HepG2 (cell line): ENCODE measurements around the gene BCL7A. TPM values are rescaled to one million over a fixed set of nuclear protein-coding genes. Genes with fewer than 3 reads are reported as not detected.

Experiments
- AGO1 ChIP-seq: fragments of 200-400 bp; formaldehyde crosslinking; IDR thresholded peaks from 2 replicates; pipeline ENCODE4 v1.6.1; 2017; ENCODE audit warnings: mild to moderate bottlenecking, low read depth, low read length, moderate library complexity; ENCODE audit not compliant: poor library complexity, severe bottlenecking
- ATF1 ChIP-seq: IDR thresholded peaks from 2 replicates; pipeline ENCODE4 v1.6.1; 2016; ENCODE audit warnings: mild to moderate bottlenecking, control low read depth
- CCAR2 ChIP-seq: fragments of 200-400 bp; formaldehyde crosslinking; optimal IDR thresholded peaks from 2 replicates; pipeline ENCODE3; 2018; ENCODE audit warnings: low read depth, mild to moderate bottlenecking, low read length, moderate library complexity
- DDIT3 ChIP-seq: sonication (generic); formaldehyde crosslinking; IDR thresholded peaks from 2 replicates; pipeline ENCODE4 v1.4.0; 2020; ENCODE audit warnings: mild to moderate bottlenecking, missing genetic modification reagents
- FOSL2 ChIP-seq: sonication (generic); formaldehyde crosslinking; IDR thresholded peaks from 2 replicates; pipeline ENCODE4 v1.4.0; 2020; ENCODE audit warnings: missing genetic modification reagents
- HDAC2 ChIP-seq: sonication (generic); formaldehyde crosslinking; IDR thresholded peaks from 2 replicates; pipeline ENCODE4 v1.4.0; 2020; ENCODE audit warnings: missing genetic modification reagents
- HDAC6 ChIP-seq: fragments of 200-600 bp; sonication (generic); IDR thresholded peaks from 2 replicates; pipeline ENCODE4 v1.7.0; 2017; ENCODE audit warnings: mild to moderate bottlenecking, antibody characterized with exemption, low read length, low read depth
- HNF4G ChIP-seq, 2 experiments: sonication (generic) in 1 of 2; formaldehyde crosslinking in 1 of 2; IDR thresholded peaks; 2 replicates each; pipeline versions ENCODE4 v1.4.0 to v1.6.1; 2011 to 2020; ENCODE audit warnings: borderline replicate concordance in 2 of 2, low read depth in 2 of 2, mild to moderate bottlenecking in 2 of 2, low read length in 1 of 2, missing genetic modification reagents in 1 of 2, moderate library complexity in 1 of 2
- IKZF4 ChIP-seq: sonication (generic); formaldehyde crosslinking; IDR thresholded peaks from 2 replicates; pipeline ENCODE4 v1.5.1; 2020; ENCODE audit warnings: borderline replicate concordance, mild to moderate bottlenecking, low read depth, missing genetic modification reagents; ENCODE audit errors: not compliant biosample characterization
- KDM5A ChIP-seq: fragments of 200-600 bp; sonication (generic); IDR thresholded peaks from 2 replicates; pipeline ENCODE4 v1.7.0; 2018; ENCODE audit warnings: antibody characterized with exemption, mild to moderate bottlenecking, low read length, borderline replicate concordance
- KLF13 ChIP-seq: sonication (generic); formaldehyde crosslinking; IDR thresholded peaks from 2 replicates; pipeline ENCODE4 v1.4.0; 2020; ENCODE audit warnings: mild to moderate bottlenecking, missing genetic modification reagents
- KLF15 ChIP-seq: sonication (generic); formaldehyde crosslinking; IDR thresholded peaks from 2 replicates; pipeline ENCODE4 v1.8.1; 2023; ENCODE audit warnings: borderline replicate concordance, mild to moderate bottlenecking, inconsistent platforms, missing genetic modification reagents, mixed read lengths
- MED1 ChIP-seq: sonication (generic); formaldehyde crosslinking; IDR thresholded peaks from 2 replicates; pipeline ENCODE4 v1.4.0; 2020; ENCODE audit warnings: missing genetic modification reagents
- NFATC3 ChIP-seq: sonication (generic); formaldehyde crosslinking; IDR thresholded peaks from 2 replicates; pipeline ENCODE4 v1.5.1; 2020; ENCODE audit warnings: mild to moderate bottlenecking, missing genetic modification reagents
- POLR2AphosphoS5 ChIP-seq: IDR thresholded peaks from 2 replicates; pipeline ENCODE4 v1.6.1; 2012; ENCODE audit warnings: low read depth, low read length
- SKI ChIP-seq: fragments of 450-650 bp; IDR thresholded peaks from one replicate; pipeline ENCODE4 v1.6.1; 2018; ENCODE audit warnings: mild to moderate bottlenecking; ENCODE audit not compliant: partially characterized antibody
- SMAD9 ChIP-seq: sonication (generic); formaldehyde crosslinking; IDR thresholded peaks from 2 replicates; pipeline ENCODE4 v1.5.1; 2020; ENCODE audit warnings: mild to moderate bottlenecking, missing genetic modification reagents
- SMARCC2 ChIP-seq: fragments of 450-650 bp; IDR thresholded peaks from 2 replicates; pipeline ENCODE4 v1.6.1; 2017; ENCODE audit warnings: antibody characterized with exemption, mild to moderate bottlenecking
- TCF12 ChIP-seq, 2 experiments: fragments of 450-650 bp in 1 of 2; sonication (generic) in 1 of 2; formaldehyde crosslinking in 1 of 2; IDR thresholded peaks; 2 replicates each; pipeline versions ENCODE4 v1.6.1 to v1.8.0; 2017 to 2022; ENCODE audit warnings: antibody characterized with exemption in 1 of 2, mild to moderate bottlenecking in 1 of 2, missing genetic modification reagents in 1 of 2, moderate library complexity in 1 of 2
- ZFP36 ChIP-seq: fragments of 150-350 bp; IDR thresholded peaks from 2 replicates; pipeline ENCODE4 v1.6.1; 2018; ENCODE audit warnings: borderline replicate concordance, low read length, low read depth; ENCODE audit not compliant: partially characterized antibody
- ZNF329 ChIP-seq: sonication (generic); formaldehyde crosslinking; IDR thresholded peaks from 2 replicates; pipeline ENCODE4 v1.9.0; 2021; ENCODE audit warnings: low read depth, mild to moderate bottlenecking, missing genetic modification reagents
- ZNF335 ChIP-seq: sonication (generic); formaldehyde crosslinking; IDR thresholded peaks from 2 replicates; pipeline ENCODE4 v1.4.0; 2020; ENCODE audit warnings: missing genetic modification reagents
- ZNF431 ChIP-seq: sonication (generic); formaldehyde crosslinking; IDR thresholded peaks from 2 replicates; pipeline ENCODE4 v1.9.0; 2022; ENCODE audit warnings: missing genetic modification reagents, low read depth, mild to moderate bottlenecking, borderline replicate concordance
- ZNF572 ChIP-seq: sonication (generic); formaldehyde crosslinking; IDR thresholded peaks from 2 replicates; pipeline ENCODE4 v1.5.1; 2020; ENCODE audit warnings: mild to moderate bottlenecking, missing genetic modification reagents
- polyA plus RNA-seq, 8 experiments: library from polyadenylated mRNA; depleted of rRNA in 3 of 8; stranded (reverse) in 7 of 8; unstranded in 1 of 8; fragments of >200 nt; fragmentation: Illumina TruSeq in 4 of 8; extraction: Trizol in 4 of 8; gene quantifications; 2 replicates each; pipeline versions ENCODE4 v1.2.1 to v1.2.3, GENCODE V29; 2011 to 2016; ENCODE audit warnings: low read depth in 4 of 8, missing spikeins in 1 of 8, mixed read lengths in 1 of 8; ENCODE audit not compliant: insufficient read depth in 1 of 8
- total RNA-seq, 5 experiments: library from RNA; depleted of rRNA; stranded (reverse); fragments of >200 nt; fragmentation: Illumina TruSeq; extraction: Trizol; gene quantifications; 2 replicates each; pipeline ENCODE4 v1.2.3, GENCODE V29; 2016; ENCODE audit warnings: low read depth in 1 of 5
- TF ChIP-seq, protein P1 (sequence below): sonication (generic); formaldehyde crosslinking; IDR thresholded peaks from 2 replicates; pipeline ENCODE4 v1.4.0; 2020; ENCODE audit warnings: missing genetic modification reagents, mild to moderate bottlenecking, borderline replicate concordance

Gene BCL7A
- total and polyA plus RNA-seq, 2 of the 13 experiments (the other 11 are each of a cell fraction or from before 2014, with no cell fraction given) = 4.1 to 6.2 TPM

- TF ChIP-seq KDM5A = no peak
- TF ChIP-seq ZNF431 (CRISPR knock-in tag) = no peak
- no peak; the same call in 1 of the 2 replicates for TF ChIP-seq HNF4G (IDR thresholded peaks at IDR 0.05; ENCODE audit: borderline replicate concordance, low read depth, low read length)
- TF ChIP-seq HNF4G (CRISPR knock-in tag; IDR thresholded peaks at IDR 0.05; ENCODE audit: borderline replicate concordance, low read depth) = no peak
- TF ChIP-seq ZNF335 (CRISPR knock-in tag) = no peak
- TF ChIP-seq SMAD9 (CRISPR knock-in tag) = no peak; the same call in 1 of the 2 replicates
- TF ChIP-seq AGO1 = no peak
- TF ChIP-seq ZFP36 = no peak
- no peak for TF ChIP-seq DDIT3 (CRISPR knock-in tag)
- no peak for TF ChIP-seq TCF12 (IDR thresholded peaks at IDR 0.05)
- TF ChIP-seq TCF12 (CRISPR knock-in tag; IDR thresholded peaks at IDR 0.05) = peak; percentile 78; the same call in 1 of the 2 replicates
- TF ChIP-seq FOSL2 (CRISPR knock-in tag) = no peak
- no peak for TF ChIP-seq KLF13
- TF ChIP-seq ZNF572 (CRISPR knock-in tag) = 0 out of 2 replicates have a peak, but pooled peaks have one; percentile 67
- TF ChIP-seq MED1 (CRISPR knock-in tag) = no peak
- no peak for TF ChIP-seq SMARCC2
- no peak for TF ChIP-seq NFATC3 (CRISPR knock-in tag)
- no peak for TF ChIP-seq HDAC6
- no peak for TF ChIP-seq KLF15 (CRISPR knock-in tag)
- TF ChIP-seq IKZF4 = no peak
- TF ChIP-seq ATF1 (CRISPR knock-in tag) = 0 out of 2 replicates have a peak, but pooled peaks have one; percentile 38
- TF ChIP-seq, protein P1, sequence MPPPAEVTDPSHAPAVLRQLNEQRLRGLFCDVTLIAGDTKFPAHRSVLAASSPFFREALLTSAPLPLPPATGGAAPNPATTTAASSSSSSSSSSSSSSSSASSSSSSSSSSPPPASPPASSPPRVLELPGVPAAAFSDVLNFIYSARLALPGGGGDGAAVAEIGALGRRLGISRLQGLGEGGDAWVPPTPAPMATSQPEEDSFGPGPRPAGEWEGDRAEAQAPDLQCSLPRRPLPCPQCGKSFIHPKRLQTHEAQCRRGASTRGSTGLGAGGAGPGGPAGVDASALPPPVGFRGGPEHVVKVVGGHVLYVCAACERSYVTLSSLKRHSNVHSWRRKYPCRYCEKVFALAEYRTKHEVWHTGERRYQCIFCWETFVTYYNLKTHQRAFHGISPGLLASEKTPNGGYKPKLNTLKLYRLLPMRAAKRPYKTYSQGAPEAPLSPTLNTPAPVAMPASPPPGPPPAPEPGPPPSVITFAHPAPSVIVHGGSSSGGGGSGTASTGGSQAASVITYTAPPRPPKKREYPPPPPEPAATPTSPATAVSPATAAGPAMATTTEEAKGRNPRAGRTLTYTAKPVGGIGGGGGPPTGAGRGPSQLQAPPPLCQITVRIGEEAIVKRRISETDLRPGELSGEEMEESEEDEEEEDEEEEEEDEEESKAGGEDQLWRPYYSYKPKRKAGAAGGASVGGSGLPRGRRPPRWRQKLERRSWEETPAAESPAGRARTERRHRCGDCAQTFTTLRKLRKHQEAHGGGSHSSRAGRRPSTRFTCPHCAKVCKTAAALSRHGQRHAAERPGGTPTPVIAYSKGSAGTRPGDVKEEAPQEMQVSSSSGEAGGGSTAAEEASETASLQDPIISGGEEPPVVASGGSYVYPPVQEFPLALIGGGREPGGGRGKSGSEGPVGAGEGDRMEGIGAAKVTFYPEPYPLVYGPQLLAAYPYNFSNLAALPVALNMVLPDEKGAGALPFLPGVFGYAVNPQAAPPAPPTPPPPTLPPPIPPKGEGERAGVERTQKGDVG (CRISPR knock-in tag) = no peak
- TF ChIP-seq ZNF329 (CRISPR knock-in tag) = 0 out of 2 replicates have a peak, but pooled peaks have one; percentile 38
- TF ChIP-seq SKI = no peak
- 0 out of 2 replicates have a peak, but pooled peaks have one; percentile 10 for TF ChIP-seq HDAC2 (CRISPR knock-in tag)
- no peak for TF ChIP-seq CCAR2
- TF ChIP-seq POLR2AphosphoS5 = peak; percentile 47
Measured at GRCh38 chr12:122064025-122064777, 42.5 kb downstream of the BCL7A start (continued).
